Heart left ventricle (tissue), 16 donors: Measurements from ENCODE around the gene MECP2. TPM values are rescaled to one million over a fixed set of nuclear protein-coding genes. Genes with fewer than 3 reads are reported as not detected.

Experiments used
- ATAC-seq, 4 donors: fragments of 200-7000 bp; cut with Tn5 transposase; one replicate each; pipeline ENCODE4 v1.9.1; 2020 to 2022; ENCODE audit warnings: moderate library complexity in 4 of 4, mild to moderate bottlenecking in 3 of 4, moderate number of reproducible peaks in 1 of 4
- DNase-seq, 5 donors: peaks; one replicate each; pipeline ENCODE4 v3.0.0-alpha.2; 2020
- H3K27ac ChIP-seq, 12 donors: fragments of 200-600 bp; sonication (generic) in 4 of 12; one replicate each; pipeline versions ENCODE4 v1.5.0 to v1.8.0; 2016 to 2022; ENCODE audit warnings: mild to moderate bottlenecking in 2 of 12
- H3K27me3 ChIP-seq, 9 donors: fragments of 200-600 bp; sonication (generic) in 2 of 9; one replicate each; pipeline versions ENCODE4 v1.5.1 to v1.8.0; 2016 to 2022; ENCODE audit warnings: mild to moderate bottlenecking in 3 of 9
- H3K36me3 ChIP-seq, 9 donors: fragments of 200-600 bp; sonication (generic) in 2 of 9; one replicate each; pipeline versions ENCODE4 v1.5.0 to v1.8.0; 2018 to 2022; ENCODE audit warnings: mild to moderate bottlenecking in 2 of 9
- H3K4me1 ChIP-seq, 12 donors: fragments of 200-600 bp; sonication (generic) in 4 of 12; one replicate each; pipeline versions ENCODE4 v1.5.0 to v1.8.0; 2016 to 2022; ENCODE audit warnings: mild to moderate bottlenecking in 3 of 12
- H3K4me3 ChIP-seq, 12 donors: fragments of 200-600 bp; sonication (generic) in 4 of 12; one replicate each; pipeline versions ENCODE4 v1.5.0 to v1.8.0; 2017 to 2022; ENCODE audit warnings: mild to moderate bottlenecking in 9 of 12, moderate library complexity in 4 of 12
- H3K9me3 ChIP-seq, 12 donors: fragments of 200-600 bp; sonication (generic) in 4 of 12; one replicate each; pipeline versions ENCODE4 v1.5.0 to v1.8.0; 2016 to 2022; ENCODE audit warnings: mild to moderate bottlenecking in 1 of 12
- CTCF ChIP-seq, 12 donors: fragments of 200-600 bp; sonication (generic) in 4 of 12; IDR thresholded peaks; one replicate each; pipeline versions ENCODE4 v1.5.0 to v1.8.0; 2018 to 2022; ENCODE audit warnings: antibody characterized with exemption in 12 of 12, mild to moderate bottlenecking in 5 of 12
- POLR2A ChIP-seq, 2 donors: fragments of 450-650 bp; IDR thresholded peaks; one replicate each; pipeline ENCODE4 v1.6.1; 2017; ENCODE audit warnings: antibody characterized with exemption in 2 of 2, mild to moderate bottlenecking in 2 of 2, moderate library complexity in 2 of 2
- WGBS, 4 donors: extraction: QIAGEN DNeasy Blood & Tissue Kit in 2 of 4; methylation state at CpG; one replicate each; pipeline versions ENCODE4 v1.1.5 to v1.1.7; 2013 to 2018; 5-methylcytosine and 5-hydroxymethylcytosine counted together
- intact Hi-C, 10 donors: fragments of 100-400 bp; cut with DNase I; formaldehyde crosslinking; loops; one replicate each; pipeline versions ENCODE4 v1.11.1 to v1.14.2; 2022
- polyA plus RNA-seq, 2 donors: library from polyadenylated mRNA; stranded (reverse); fragments of 200-250 nt; gene quantifications; one replicate each; pipeline ENCODE4 v1.2.3, GENCODE V29; 2013
- total RNA-seq, 9 donors: library from RNA; depleted of rRNA in 2 of 9; stranded (reverse); fragments of >200 nt in 2 of 9; fragmentation: NEBNext Ultra II Directional in 3 of 9; extraction: Animal tissue kit (Norgen Biotek cat#: 25700) in 3 of 9; gene quantifications; one replicate each; pipeline versions ENCODE4 v1.1.0 to v1.2.4, GENCODE V29; 2016 to 2023
- donor health status: ischemic (EF 13 %, LVEDD 7.1; RV severe dilation, severe dysfunction).
- donor health status: healthy with polysubstance abuse.
- donor health status: DM: no; HTN: yes; CAD: no.
- donor health status: DM: no; HTN: no; CAD: no.
- donor health status: ischemic (EF 25% LVEDD 6.9; RV normal size, moderate dysfunction).
- donor health status: ischemic (EF 25% LVEDD 5.7; RV mildly dilated, moderate dysfunction).
- donor health status: healthy.
- donor health status: DM: yes; HTN: yes; CAD: no.
- donor health status: ischemic (EF 35%, LVEDD 5.7; RV mildly dilated, moderate dysfunction).
- donor health status: nonischemic (EF 11% LVEDD 7.7; RV severe dilation, severe dysfunction).
- donor health status: DM: yes; HTN: yes; CAD: no.
- donor health status: PGD.
- donor health status: ischemic (EF 29% LVEDD 5.4; RV normal size, mild dysfunction).
- donor health status: nonischemic (EF 23%, LVEDD 6.1; RV moderate dilation, normal function).

The MECP2 gene
- total and polyA plus RNA-seq, 11 donors = 22.7 to 83.3 (median 33.6) TPM

GRCh38 chrX:154056770-154057241, 40.7 kb downstream of the MECP2 start:
- 55 to 62% (median 56%) methylated on average over 8 of the region's 8 CpGs for WGBS, 4 donors
- DNase-seq = no peak
- intact Hi-C loops = loop anchor here in 1 of 10 donors (5.0 kb wide), 1 partner anchor 40 kb away; the partner anchor contains the start of gene IRAK1
- Histone ChIP-seq H3K36me3 (peaks cover 0 to 16% (median 0%) of the 10 kb centered on the region in 9 donors), H3K9me3 (no peaks in the 10 kb centered on the region), H3K27ac (no peak overlapping the region), H3K27me3 (peaks cover 0 to 42% (median 0%) of the 10 kb centered on the region in 9 donors), H3K4me3 (no peak overlapping the region), H3K4me1 (peaks cover 0 to 55% (median 29%) of the 10 kb centered on the region in 12 donors)
- ATAC-seq = peak in 2 of 4 donors; percentile 47 to 49
- TF ChIP-seq POLR2A (IDR thresholded peaks at IDR 0.05) (no peak), CTCF (IDR thresholded peaks at IDR 0.05) (no peak)

- no peak for TF ChIP-seq POLR2A (IDR thresholded peaks at IDR 0.05)
- peak; percentile 52 to 80 (median 66) for TF ChIP-seq CTCF (IDR thresholded peaks at IDR 0.05)
- peak in 3 of 4 donors; percentile 48 to 60 (median 58) for ATAC-seq
- intact Hi-C loops = loop anchor here in 5 of 10 donors (2.0 to 5.0 kb wide), 3 partner anchors 34 to 73 kb away; partner anchors contain the start of gene IRAK1 (in 1 of the 5)
- Histone ChIP-seq H3K27ac (peak overlapping the region in 2 of 12 donors; percentile 19 to 50), H3K9me3 (no peaks in the 10 kb centered on the region), H3K36me3 (peaks cover 0 to 16% (median 0%) of the 10 kb centered on the region in 9 donors), H3K27me3 (peaks cover 0 to 26% (median 0%) of the 10 kb centered on the region in 9 donors), H3K4me3 (no peak overlapping the region), H3K4me1 (peaks cover 0 to 59% (median 34%) of the 10 kb centered on the region in 12 donors)
- 26 to 37% (median 33%) methylated on average over 8 of the region's 8 CpGs for WGBS, 4 donors
- peak in 4 of 5 donors; percentile 54 to 73 (median 64) for DNase-seq
These were observed 46.2 kb downstream of the MECP2 start for GRCh38 chrX:154051201-154051810.

- Histone ChIP-seq H3K4me3 (no peak overlapping the region), H3K9me3 (no peaks in the 10 kb centered on the region), H3K36me3 (peaks cover 0 to 16% (median 0%) of the 10 kb centered on the region in 9 donors), H3K27ac (peak overlapping the region in 2 of 12 donors; percentile 9 to 50), H3K4me1 (peaks cover 0 to 69% (median 38%) of the 10 kb centered on the region in 12 donors), H3K27me3 (peaks cover 0 to 30% (median 0%) of the 10 kb centered on the region in 9 donors)
- DNase-seq = no peak
- no peak for ATAC-seq
- WGBS, 4 donors = 60 to 70% (median 63%) methylated on average over 7 of the region's 7 CpGs
- intact Hi-C loops = loop anchor here in 5 of 10 donors (2.0 to 5.0 kb wide), 3 partner anchors 33 to 75 kb away; partner anchors contain the start of gene IRAK1 (in 1 of the 5)
- no peak for TF ChIP-seq POLR2A (IDR thresholded peaks at IDR 0.05)
- no peak for TF ChIP-seq CTCF (IDR thresholded peaks at IDR 0.05)
These were observed 47.4 kb downstream of the MECP2 start for GRCh38 chrX:154050113-154050495.
